Fibroblast of villous mesenchyme (primary cell): ENCODE results near the gene TSSK2. TPM values are rescaled to one million over a fixed set of nuclear protein-coding genes. Genes with fewer than 3 reads are reported as not detected.
"Not testable (repeated sequence)": the region's sequence is repeated elsewhere in the genome, so short reads cannot be mapped to it uniquely, and the experiment has no call there.

Source experiments
- DNase-seq: peaks from one replicate; pipeline ENCODE4 v3.0.0-alpha.2; 2010; ENCODE audit warnings: low read depth
- H3K4me3 ChIP-seq: 2 replicates; pipeline ENCODE4 v1.5.1; 2011; ENCODE audit warnings: low read depth, mild to moderate bottlenecking, low read length
- total RNA-seq: library from RNA; depleted of rRNA; stranded (reverse); fragments of >200 nt; gene quantifications from 2 replicates; pipeline ENCODE4 v1.2.3, GENCODE V29; 2012
- TF ChIP-seq, protein P1 (sequence below): IDR thresholded peaks from 2 replicates; pipeline ENCODE4 v1.5.1; 2012; ENCODE audit warnings: low read depth, mild to moderate bottlenecking, low read length; ENCODE audit not compliant: insufficient read depth

TSSK2 gene
- total RNA-seq, 1 donor = not detected

DNA sequence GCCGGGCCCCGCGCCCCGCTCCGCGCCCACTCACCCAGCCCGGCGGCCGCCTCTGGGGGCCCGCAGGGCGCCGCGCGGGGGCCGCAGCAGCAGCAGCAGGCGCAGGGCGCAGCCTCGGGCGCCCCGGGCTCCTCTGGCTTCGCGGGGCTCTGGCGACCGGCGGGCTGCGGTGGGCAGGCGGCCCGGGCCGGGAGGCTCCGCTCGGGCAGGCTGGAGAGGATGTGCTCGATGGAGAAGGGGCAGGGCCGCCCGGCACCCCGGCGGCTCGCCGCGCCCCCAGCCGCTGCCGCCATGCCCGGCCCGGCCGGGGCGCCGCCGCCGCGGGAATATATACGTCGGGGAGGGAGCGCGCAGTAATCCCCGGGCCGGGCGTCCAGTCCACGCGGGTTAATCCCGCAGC is 18.9 kb downstream of the TSSK2 start, which contains the start of gene GSC2:
Gene GSC2 (minus strand): TSS at position 302 of the 400 bp plus-strand sequence. CDS start 9 bp downstream, at position 293.
- H3K4me3 ChIP-seq = no peak within 1 kb of the TSS
- DNase-seq = no peak
- TF ChIP-seq, protein P1, sequence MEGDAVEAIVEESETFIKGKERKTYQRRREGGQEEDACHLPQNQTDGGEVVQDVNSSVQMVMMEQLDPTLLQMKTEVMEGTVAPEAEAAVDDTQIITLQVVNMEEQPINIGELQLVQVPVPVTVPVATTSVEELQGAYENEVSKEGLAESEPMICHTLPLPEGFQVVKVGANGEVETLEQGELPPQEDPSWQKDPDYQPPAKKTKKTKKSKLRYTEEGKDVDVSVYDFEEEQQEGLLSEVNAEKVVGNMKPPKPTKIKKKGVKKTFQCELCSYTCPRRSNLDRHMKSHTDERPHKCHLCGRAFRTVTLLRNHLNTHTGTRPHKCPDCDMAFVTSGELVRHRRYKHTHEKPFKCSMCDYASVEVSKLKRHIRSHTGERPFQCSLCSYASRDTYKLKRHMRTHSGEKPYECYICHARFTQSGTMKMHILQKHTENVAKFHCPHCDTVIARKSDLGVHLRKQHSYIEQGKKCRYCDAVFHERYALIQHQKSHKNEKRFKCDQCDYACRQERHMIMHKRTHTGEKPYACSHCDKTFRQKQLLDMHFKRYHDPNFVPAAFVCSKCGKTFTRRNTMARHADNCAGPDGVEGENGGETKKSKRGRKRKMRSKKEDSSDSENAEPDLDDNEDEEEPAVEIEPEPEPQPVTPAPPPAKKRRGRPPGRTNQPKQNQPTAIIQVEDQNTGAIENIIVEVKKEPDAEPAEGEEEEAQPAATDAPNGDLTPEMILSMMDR = no peak

DNA sequence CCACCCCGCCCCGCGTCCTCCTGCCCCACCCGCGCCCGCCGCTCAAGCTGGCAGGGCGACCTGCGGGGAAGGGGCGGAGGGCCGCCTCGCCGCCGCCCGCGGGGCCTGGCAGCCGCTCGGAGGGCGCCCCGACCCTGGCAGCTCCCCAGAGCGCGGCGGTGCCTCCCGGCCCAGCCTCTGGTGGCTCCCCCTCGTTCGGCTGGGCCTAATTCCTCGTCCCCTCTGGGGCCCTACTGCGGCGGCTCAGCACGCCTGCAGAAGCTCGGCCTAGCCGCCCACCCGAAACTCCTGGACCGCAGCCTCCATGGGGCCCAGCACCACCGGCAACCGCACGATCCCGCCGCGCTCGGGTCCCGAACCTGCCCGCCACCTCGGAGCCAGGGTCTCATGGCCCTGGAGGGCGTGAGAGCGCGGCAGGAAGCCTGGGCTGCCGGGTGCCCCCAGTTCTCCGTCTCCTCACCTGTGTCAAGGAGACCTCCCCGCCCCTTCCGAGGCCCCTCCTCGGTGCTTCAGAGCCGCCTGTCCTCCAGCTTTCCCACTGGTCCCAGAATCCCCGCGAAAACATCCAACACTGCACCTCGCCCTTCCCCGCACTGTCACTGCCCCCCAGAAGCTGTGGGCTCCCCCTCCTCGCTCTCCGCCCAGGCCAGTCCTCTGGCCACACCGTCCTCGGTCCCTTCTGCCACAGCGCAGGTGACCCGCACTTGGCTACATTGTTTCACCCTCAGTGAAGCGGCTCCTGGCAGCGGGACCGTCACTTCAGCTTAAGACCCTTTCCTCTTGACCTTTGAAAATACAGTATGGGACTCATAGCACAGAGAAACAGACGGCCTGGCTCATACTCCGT is 19.6 kb downstream of the TSSK2 start:
- no peak for DNase-seq
- no peak overlapping the region for H3K4me3 ChIP-seq
- TF ChIP-seq, protein P1 = no peak

DNA sequence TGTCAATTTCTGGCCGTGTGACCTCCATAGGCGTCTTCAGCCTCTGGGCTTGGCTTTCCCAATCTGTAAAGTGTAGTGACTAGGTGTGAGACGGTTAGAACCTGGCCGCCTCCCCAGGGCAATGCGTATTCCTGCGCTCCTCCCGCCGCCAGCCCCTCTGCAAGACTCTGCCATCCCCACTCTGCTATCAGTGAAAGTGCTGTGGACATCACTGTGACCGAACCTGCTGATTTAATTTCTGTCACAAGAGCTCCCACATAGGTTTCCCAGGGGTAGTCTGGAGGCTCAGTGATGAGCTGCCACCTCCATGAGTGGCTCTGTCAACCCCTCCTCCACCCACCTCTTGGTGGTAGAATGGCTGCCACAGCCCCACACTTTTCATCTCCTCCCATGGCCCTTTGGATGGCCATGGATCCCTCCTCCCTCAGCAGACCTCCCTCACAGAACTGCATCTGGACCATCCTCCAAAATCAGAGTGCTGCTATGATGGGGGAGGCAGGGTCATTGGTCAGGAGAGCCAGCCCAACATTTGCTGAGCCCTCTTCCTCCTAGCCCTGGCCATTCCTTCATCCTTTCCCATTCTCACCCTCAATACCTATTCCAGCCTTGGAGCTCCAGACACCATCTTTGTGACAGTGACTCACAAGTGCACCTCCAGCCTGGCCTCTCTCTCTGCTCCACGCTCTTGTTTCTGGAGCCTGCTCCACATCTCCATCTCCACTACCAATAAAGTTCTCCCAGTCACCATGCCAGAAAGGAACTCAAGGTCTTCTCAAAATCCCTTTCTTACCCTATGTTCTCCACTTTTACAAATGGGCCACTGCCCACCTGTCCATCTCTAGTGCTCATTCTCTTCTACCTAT is 20.5 kb downstream of the TSSK2 start:
- no peak overlapping the region for H3K4me3 ChIP-seq
- TF ChIP-seq, protein P1 = no peak
- no peak for DNase-seq

DNA sequence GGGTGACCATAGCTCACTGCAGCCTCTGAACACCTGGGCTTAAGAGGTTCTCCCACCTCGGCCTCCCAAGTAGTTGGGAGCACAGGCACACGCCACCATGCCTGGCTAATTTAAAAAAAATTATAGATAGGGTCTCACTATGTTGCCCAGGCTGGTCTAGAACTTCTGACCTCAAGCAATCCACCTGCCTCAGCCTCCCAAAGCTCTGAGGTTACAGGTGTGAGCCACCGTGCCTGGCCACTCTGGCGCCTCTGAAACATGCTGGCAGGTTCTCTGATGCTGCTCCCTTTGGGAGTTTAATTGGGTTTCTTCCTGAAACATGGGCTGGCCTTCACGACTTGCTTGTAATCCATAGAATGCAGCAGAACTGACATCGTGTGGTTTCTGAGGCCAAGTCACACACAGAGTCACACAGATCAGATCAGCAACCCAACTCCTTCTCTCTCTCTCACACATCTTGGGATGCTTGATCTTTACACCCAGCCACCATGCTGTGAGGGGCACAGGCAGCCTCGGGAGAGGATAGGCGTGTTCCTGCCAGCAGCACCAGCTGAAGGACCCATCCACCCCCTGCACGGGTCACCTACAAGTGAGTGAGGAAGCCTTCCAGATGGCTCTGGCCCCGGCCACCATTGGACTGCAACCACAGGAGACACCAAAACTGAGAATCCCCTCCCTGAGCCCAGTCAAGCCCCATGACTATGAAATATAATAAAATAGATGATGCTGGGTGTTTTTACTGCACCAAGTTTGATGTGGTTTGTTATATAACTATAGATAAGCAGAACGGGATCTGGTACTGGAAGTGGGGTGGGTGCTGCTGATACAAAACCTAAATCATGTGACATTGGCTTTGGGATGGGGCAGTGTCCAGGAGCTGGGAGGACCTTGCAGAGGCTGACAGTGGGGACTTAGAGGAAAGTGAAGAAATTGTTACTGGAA is 22.1 kb downstream of the TSSK2 start:
- TF ChIP-seq, protein P1 = no peak
- no peak overlapping the region for H3K4me3 ChIP-seq
- no peak for DNase-seq

DNA sequence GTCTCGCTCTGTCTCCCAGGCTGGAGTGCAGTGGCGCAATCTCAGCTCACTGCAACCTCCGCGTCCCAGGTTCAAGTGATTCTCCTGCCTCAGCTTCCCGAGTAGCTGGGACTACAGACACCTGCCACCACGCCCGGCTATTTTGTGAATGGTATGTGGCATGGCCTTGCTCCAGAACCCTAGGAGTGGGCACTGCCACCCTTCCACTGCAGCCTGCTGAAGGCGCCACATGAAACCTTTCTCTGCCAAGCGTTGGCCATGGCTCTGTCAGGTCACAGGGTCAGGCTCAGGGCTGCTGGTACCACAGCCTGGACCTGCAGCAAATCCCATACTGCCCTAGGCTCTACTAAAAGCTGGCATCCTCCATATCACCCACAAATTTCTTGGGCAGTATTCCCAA is 25.0 kb downstream of the TSSK2 start:
- not testable (repeated sequence) for DNase-seq, H3K4me3 ChIP-seq

DNA sequence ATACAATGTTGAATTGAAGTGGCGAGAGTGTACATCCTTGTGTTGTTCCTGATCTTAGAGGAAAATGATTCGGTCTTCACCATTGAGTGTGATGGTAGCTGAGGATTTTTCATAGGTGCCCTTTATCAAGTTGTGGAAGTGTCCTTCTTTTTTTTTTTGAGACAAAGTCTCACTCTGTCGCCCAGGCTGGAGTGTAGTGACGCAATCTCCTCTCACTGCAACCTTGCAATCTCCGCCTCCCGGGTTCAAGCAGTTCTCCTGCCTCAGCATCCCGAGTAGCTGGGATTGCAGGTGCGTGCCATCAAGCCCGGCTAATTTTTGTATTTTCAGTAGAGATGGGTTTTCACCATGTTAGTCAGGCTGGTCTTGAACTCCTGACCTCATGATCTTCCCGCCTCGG is 27.5 kb downstream of the TSSK2 start:
- DNase-seq, H3K4me3 ChIP-seq: not testable (repeated sequence)

DNA sequence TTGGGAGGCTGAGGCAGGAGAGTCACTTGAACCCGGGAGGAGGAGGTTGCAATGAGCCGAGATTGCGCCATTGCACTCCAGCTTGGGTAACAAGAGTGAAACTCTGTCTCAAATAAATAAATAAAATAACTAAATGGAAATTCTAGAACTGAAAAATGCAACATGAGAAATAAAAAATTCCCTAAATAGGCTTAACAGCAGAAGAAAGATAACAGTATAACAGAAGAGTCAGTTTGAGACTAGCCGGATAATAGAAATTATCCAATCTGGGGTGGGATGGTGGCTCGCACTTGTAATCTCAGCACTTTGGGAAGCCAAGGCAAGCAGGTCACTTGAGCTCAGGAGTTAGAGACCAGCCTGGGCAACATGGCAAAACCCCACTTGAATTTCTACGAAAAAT is 33.3 kb downstream of the TSSK2 start:
- no peak overlapping the region for H3K4me3 ChIP-seq
- no peak for DNase-seq

More for the DNA sequence above, 33.3 kb downstream of the TSSK2 start:
- TF ChIP-seq, protein P1 = no peak
